ENCODE results near the gene ATG9B. TPM values are rescaled to one million over a fixed set of nuclear protein-coding genes. Genes with fewer than 3 reads are reported as not detected.
"Not testable (repeated sequence)": the region's sequence is repeated elsewhere in the genome, so short reads cannot be mapped to it uniquely, and the experiment has no call there.

The ATG9B gene
- total RNA-seq, 4 donors from 2014 or later, result 27.0 to 195 (median 122) TPM

- Histone ChIP-seq H3K9me3 (no peaks in the 10 kb centered on the region), H3K27ac (no peak within 1 kb of the TSS), H3K4me1 (peaks cover 18% of the 10 kb centered on the region), H3K27me3 (peaks cover 9% of the 10 kb centered on the region), H3K4me3 (no peak within 1 kb of the TSS), H3K36me3 (peaks cover 24% of the 10 kb centered on the region)
- TF ChIP-seq EP300 (IDR thresholded peaks at IDR 0.05), result no peak
- TF ChIP-seq CTCF (IDR thresholded peaks at IDR 0.05), result no peak
- TF ChIP-seq POLR2AphosphoS5 (IDR thresholded peaks at IDR 0.05), result no peak
- no peak for TF ChIP-seq POLR2A (IDR thresholded peaks at IDR 0.05)
- DNase-seq (ENCODE audit: low spot score in 2 of 2), result no peak
- 70% methylated on average over 16 of the region's 22 CpGs for WGBS
These were observed 23.9 kb upstream of the ATG9B start, which contains the start of gene ASIC3 for GRCh38 chr7:151047976-151048815. Gene ASIC3 (plus strand): TSS chr7:151048531. CDS start chr7:151048886, 355 bp downstream.

- DNase-seq (ENCODE audit: low spot score in 2 of 2), result no peak
- Histone ChIP-seq H3K4me3 (no peak overlapping the region), H3K27ac (no peak overlapping the region), H3K36me3 (peaks cover 32% of the 10 kb centered on the region), H3K4me1 (peaks cover 18% of the 10 kb centered on the region), H3K27me3 (peaks cover 9% of the 10 kb centered on the region), H3K9me3 (no peaks in the 10 kb centered on the region)
- 17% methylated on average over 5 of the region's 14 CpGs for WGBS
- no peak for TF ChIP-seq EP300 (IDR thresholded peaks at IDR 0.05)
- TF ChIP-seq POLR2AphosphoS5 (IDR thresholded peaks at IDR 0.05), result no peak
- no peak for TF ChIP-seq POLR2A (IDR thresholded peaks at IDR 0.05)
- TF ChIP-seq CTCF (IDR thresholded peaks at IDR 0.05), result no peak
These were observed 22.6 kb upstream of the ATG9B start for GRCh38 chr7:151046603-151047573.

- peaks cover 7% of the 10 kb centered on the region for H3K27me3 ChIP-seq
- no peak overlapping the region for H3K4me3 ChIP-seq
- DNase-seq (ENCODE audit: low spot score in 2 of 2), result no peak
- peaks cover 40% of the 10 kb centered on the region for H3K36me3 ChIP-seq
- no peak overlapping the region for H3K27ac ChIP-seq
- no peaks in the 10 kb centered on the region for H3K9me3 ChIP-seq
- TF ChIP-seq EP300 (IDR thresholded peaks at IDR 0.05), result no peak
- WGBS, result 82% methylated on average over 2 of the region's 9 CpGs
- peaks cover 11% of the 10 kb centered on the region for H3K4me1 ChIP-seq
These were observed 21.7 kb upstream of the ATG9B start for GRCh38 chr7:151045967-151046366.

- no peaks in the 10 kb centered on the region for H3K9me3 ChIP-seq
- 83% methylated on average over 1 of the region's 11 CpGs for WGBS
- H3K4me3 ChIP-seq, result no peak overlapping the region
- peaks cover 42% of the 10 kb centered on the region for H3K36me3 ChIP-seq
- peaks cover 6% of the 10 kb centered on the region for H3K4me1 ChIP-seq
- TF ChIP-seq CTCF (IDR thresholded peaks at IDR 0.05) (no peak), POLR2A (IDR thresholded peaks at IDR 0.05) (no peak), POLR2AphosphoS5 (IDR thresholded peaks at IDR 0.05) (no peak)
- DNase-seq (ENCODE audit: low spot score in 2 of 2), result no peak
- no peak overlapping the region for H3K27ac ChIP-seq
- no peaks in the 10 kb centered on the region for H3K27me3 ChIP-seq
These were observed 21.0 kb upstream of the ATG9B start for GRCh38 chr7:151045262-151045661.

GRCh38 chr7:151043959-151044358, 19.7 kb upstream of the ATG9B start:
- DNase-seq (ENCODE audit: low spot score in 2 of 2), result no peak
- 93% methylated on average over 9 of the region's 20 CpGs for WGBS
- Histone ChIP-seq H3K4me3 (no peak overlapping the region), H3K27me3 (no peaks in the 10 kb centered on the region), H3K9me3 (no peaks in the 10 kb centered on the region), H3K4me1 (peaks cover 17% of the 10 kb centered on the region), H3K36me3 (peaks cover 42% of the 10 kb centered on the region), H3K27ac (no peak overlapping the region)
- TF ChIP-seq CTCF (IDR thresholded peaks at IDR 0.05), result no peak
- TF ChIP-seq EP300 (IDR thresholded peaks at IDR 0.05), result no peak
- TF ChIP-seq POLR2AphosphoS5 (IDR thresholded peaks at IDR 0.05), result no peak
- TF ChIP-seq POLR2A (IDR thresholded peaks at IDR 0.05), result no peak

- H3K9me3 ChIP-seq; H3K27me3 ChIP-seq; H3K4me3 ChIP-seq; H3K27ac ChIP-seq; DNase-seq (ENCODE audit: low spot score in 2 of 2): not testable (repeated sequence)
- Histone ChIP-seq H3K36me3 (peaks cover 42% of the 10 kb centered on the region), H3K4me1 (peaks cover 22% of the 10 kb centered on the region)
- 85% methylated on average over 10 of the region's 10 CpGs for WGBS
These were observed 19.2 kb upstream of the ATG9B start for GRCh38 chr7:151043449-151043848.

Data from suprapubic skin (tissue), 4 donors.